Hepatocyte (in vitro differentiated cells): ENCODE measurements around the gene CNIH2.

Experiments
- EZH2 ChIP-seq: fragments of 200-600 bp; sonication (generic); IDR thresholded peaks from 2 replicates; pipeline ENCODE4 v1.6.1; 2016; ENCODE audit warnings: antibody characterized with exemption, mild to moderate bottlenecking, borderline replicate concordance
- EZH2phosphoT487 ChIP-seq: fragments of 200-600 bp; sonication (generic); IDR thresholded peaks from one replicate; pipeline ENCODE4 v1.6.1; 2018; ENCODE audit warnings: antibody characterized with exemption, mild to moderate bottlenecking, low read depth, moderate library complexity; ENCODE audit not compliant: unreplicated experiment, severe bottlenecking
- TF ChIP-seq, protein P1 (sequence below): fragments of 200-600 bp; sonication (generic); IDR thresholded peaks from 2 replicates; pipeline ENCODE4 v1.5.1; 2016; ENCODE audit warnings: antibody characterized with exemption, mild to moderate bottlenecking; ENCODE audit not compliant: poor library complexity

DNA sequence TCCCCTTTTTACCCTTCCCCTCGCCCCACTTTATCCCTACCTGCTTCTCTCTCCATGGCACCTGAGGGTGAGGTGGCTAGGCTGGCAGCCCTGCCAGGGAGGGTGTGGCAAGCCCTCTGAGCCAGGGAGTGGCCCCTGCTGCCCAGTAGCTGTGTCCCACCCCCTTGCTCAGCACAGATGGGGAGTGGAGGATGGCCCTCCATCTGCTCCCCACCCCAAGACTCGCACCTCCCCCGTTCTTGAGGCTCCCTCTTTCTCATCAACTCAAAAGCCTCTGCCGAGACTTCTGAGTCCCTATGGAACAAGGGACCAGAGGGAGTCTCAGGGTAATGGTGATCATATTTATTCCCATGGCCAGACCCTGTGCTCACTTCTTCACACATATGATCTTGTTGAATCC lies 15.4 kb downstream of the CNIH2 start:
- TF ChIP-seq EZH2 = no peak
- TF ChIP-seq, protein P1, sequence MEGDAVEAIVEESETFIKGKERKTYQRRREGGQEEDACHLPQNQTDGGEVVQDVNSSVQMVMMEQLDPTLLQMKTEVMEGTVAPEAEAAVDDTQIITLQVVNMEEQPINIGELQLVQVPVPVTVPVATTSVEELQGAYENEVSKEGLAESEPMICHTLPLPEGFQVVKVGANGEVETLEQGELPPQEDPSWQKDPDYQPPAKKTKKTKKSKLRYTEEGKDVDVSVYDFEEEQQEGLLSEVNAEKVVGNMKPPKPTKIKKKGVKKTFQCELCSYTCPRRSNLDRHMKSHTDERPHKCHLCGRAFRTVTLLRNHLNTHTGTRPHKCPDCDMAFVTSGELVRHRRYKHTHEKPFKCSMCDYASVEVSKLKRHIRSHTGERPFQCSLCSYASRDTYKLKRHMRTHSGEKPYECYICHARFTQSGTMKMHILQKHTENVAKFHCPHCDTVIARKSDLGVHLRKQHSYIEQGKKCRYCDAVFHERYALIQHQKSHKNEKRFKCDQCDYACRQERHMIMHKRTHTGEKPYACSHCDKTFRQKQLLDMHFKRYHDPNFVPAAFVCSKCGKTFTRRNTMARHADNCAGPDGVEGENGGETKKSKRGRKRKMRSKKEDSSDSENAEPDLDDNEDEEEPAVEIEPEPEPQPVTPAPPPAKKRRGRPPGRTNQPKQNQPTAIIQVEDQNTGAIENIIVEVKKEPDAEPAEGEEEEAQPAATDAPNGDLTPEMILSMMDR = no peak
- TF ChIP-seq EZH2phosphoT487 = no peak
